Measurements from ENCODE around the gene TTF1.
"Not testable (repeated sequence)": the region's sequence is repeated elsewhere in the genome, so short reads cannot be mapped to it uniquely, and the experiment has no call there.

TTF1 gene

DNA sequence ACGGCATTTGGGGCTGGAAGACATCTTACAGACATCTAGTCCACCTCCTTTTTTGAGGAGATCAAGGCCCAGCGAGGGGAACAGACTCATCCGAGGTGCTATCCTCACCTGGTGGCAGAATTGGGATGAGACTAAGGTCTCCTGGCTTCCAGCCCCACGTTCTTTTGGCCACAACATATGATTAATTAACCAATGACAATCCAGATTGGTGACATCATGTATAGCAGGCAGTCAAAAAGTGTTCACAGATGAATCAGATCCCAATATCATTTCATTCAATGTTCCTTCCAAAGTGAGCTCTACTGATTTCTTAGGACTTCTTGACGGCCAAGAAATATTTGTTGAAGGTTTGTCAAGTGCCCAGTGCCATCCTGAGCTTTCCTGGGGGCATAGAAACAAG lies 7.3 kb upstream of the TTF1 start:
- DNase-seq (ENCODE audit: low read depth) = no peak

DNA sequence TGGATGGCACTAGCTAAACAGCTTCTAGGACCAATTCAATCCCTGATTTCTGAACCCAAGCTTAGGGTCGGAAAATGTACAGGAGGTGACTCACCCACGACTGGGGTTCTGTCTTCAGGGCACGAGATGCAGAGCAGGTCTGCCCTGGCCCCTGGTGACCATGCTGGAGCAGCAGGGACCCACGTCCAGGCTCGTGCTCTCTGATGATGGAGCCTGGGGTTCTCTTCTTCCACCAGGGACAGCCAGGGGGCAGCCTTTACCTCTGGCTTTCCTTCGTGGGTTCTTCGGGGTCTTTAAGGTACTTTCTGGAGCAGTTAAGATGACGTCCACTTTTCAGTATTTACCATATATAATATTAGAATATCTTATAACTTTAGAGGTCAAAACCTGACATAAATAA lies 5.4 kb upstream of the TTF1 start:
- DNase-seq (ENCODE audit: low read depth) = no peak

DNA sequence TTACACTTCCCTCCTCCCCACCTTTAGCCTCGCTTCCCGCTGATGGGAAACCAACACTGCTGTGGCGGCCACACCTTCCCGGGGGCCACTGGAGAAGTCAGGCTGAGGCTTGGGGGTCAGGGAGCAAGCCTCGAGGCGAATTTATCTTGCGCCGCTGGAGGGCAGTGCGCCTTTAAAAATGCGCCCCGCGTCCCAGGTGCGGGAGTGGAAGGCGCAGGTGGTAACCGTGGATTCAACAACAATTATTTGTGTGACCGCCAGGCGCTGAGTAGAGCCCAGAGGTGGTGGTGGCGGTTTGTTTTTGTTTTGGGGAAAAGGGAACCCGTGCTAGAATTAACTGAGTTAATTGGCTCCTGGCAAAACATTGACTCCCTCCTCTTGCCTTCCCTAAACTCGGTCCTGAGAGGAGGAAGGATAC lies 4.5 kb upstream of the TTF1 start:
- DNase-seq (ENCODE audit: low read depth) = no peak

DNA sequence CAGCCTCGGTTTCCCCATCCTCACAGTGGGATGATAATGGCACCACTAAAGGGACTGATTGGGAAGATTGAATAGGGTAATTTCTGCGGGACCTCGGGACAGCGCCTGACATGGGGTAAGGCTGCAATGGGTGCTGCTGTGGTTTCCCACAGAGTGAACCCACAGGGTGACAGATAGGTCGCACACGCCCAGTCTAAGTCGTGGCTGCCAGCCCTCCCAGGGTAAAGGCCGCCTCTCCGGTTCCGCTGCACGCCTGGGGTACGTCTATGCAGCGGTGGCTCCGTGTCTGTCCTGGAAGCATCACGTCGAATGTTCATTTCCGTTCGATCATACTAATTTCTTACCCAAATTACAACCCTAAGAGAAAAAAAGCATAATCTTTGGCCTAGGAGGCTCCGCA lies 4.0 kb upstream of the TTF1 start:
- DNase-seq (ENCODE audit: low read depth) = no peak

DNA sequence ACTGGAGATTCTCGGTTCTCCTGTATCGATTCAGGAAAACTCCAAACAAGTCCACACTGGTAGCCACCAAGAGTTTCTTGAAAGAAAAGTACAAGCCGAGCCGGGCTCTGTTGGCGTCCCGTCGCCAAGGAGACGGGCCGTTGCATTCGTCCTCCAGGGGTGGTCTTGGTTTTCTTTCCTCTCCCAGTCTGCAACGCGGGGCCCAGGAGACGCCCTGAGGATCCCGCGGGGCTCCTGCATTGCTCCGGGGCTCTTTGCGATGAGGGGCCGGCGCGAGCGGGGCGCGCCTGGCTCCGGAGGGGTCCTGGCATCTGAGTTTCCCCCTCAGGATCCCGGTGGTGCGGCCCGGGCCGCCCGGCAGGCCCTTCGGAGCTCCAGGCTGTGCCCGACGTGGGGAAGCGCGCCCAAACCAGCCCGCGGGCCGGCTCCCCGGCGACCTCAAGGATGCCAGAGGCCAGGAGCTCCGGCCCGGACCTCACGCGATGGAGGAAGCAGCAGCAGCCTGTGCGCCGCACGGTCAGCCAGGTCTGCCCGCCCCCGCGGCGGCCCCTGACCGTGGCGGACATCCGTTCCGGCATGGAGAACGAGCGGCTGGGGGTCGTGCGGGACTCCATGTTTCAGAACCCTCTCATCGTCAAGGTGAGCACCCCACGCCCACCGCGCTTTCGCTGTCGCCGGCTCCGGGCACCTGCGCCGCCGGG lies 3.3 kb upstream of the TTF1 start, which contains the start of gene CFAP77:
TSS of gene CFAP77 (plus strand) at position 384 of the 701 bp plus-strand sequence. CDS start at position 445, 61 bp downstream.
- DNase-seq (ENCODE audit: low read depth) = peak; percentile 49

DNA sequence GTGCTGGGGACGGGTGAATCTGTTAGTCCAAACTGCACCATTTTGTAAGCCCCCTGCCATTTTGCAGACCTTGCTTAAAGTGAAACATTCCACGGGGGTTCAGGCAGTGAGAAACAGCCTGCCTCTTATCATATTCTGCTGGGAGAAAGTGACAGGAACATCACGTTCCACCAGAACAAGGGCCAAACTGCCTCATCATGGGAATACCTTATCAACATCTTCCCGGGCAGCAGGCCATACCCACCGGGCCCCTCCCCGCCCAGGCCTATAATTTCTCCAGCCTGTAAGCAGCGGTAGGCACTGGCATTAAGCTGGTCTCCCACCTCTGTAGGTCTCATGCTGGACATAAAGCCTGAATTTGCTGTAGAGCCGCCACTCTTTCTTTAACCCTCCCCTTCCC lies 1.9 kb upstream of the TTF1 start:
- DNase-seq (ENCODE audit: low read depth) = no peak

DNA sequence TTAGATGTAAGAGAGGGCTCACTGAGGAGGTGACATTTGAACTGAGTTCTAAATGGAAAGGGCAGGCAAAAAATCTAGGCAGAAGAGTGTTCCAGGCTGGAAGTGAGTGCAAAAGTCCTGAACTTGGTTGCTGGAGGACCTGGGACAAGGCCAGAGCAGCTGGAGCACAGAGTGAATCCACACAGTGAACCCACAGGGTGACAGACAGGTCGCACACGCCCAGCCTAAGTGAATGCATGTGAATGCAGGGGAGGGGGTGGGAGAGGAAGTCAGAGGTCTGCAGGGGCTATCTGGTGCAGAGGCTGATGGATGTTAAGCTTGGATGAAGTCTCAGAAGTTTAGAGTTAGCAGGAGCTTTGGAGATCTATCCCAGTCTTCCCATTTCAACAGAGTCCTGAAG lies 556 bp upstream of the TTF1 start:
- no peak for DNase-seq (ENCODE audit: low read depth)

DNA sequence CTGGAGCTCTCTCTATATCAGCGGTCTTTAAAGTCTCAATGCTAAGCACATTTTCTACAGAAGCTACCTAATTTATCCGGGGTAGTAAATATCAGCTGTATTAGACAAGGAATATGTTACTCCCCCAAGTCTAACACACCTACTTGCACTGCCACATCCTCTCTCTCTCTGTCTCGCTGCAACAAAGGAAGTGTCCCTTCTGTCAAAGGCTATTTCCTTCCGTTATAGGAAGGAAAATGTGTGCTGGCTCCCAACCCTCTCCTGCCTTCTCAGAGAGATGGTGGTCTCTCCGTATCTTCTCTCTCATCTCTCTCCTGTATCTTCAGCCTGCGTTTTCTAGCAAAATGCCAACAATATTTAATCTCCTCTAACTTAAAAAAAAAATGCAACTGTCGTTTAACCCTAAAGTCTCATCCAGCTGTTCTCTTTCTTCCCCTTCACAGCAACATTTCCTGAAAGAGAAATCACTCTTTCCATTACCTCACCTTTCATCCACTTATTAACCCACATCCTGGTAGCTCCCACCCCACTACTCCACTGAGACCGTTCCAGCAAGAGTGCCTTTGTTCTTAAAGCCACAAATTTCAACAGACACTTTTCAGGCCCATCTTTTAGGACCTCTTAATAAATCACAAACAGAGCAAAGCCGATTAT lies 2.3 kb downstream of the TTF1 start:
- no peak for DNase-seq (ENCODE audit: low read depth)

DNA sequence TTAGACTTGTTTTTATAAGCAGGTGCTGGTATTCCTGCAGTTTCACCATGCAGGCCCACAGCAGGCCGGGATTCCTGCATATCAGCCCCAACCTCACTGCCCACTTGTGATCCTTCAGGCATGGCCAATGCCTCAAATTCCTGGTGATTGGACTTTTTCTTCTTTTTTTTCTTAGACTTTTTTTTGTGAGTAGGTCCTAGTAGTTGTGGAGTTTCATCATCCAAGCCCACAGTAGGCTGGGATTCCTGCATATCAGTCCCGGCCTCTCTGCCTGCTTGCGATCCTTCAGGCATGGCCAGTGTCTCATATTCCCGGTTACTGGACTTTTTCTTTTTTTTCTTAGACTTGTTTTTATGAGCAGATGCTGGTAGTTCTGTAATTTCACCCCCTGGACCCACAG lies 4.8 kb downstream of the TTF1 start:
- no peak for DNase-seq (ENCODE audit: low read depth)

DNA sequence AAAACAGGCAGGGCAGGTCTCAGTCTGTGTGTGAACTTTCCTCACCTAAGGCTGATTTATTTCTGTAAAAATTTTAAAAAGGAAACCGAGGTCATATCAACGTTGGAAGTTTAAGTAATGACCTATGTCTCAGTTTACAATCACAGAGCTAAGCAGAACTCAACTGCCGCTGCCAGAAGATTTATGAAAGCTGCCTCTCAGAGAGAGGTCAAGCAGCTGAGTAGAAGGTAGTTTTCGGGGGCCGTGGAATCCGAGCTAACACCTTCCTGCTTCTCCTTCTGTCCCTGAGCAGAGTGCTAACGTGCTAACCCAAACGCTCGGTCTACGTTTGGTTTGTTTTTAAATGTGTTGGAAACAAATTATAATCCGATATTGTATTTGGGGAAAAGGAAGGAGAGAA lies 11.1 kb downstream of the TTF1 start:
- DNase-seq (ENCODE audit: low read depth) = no peak

DNA sequence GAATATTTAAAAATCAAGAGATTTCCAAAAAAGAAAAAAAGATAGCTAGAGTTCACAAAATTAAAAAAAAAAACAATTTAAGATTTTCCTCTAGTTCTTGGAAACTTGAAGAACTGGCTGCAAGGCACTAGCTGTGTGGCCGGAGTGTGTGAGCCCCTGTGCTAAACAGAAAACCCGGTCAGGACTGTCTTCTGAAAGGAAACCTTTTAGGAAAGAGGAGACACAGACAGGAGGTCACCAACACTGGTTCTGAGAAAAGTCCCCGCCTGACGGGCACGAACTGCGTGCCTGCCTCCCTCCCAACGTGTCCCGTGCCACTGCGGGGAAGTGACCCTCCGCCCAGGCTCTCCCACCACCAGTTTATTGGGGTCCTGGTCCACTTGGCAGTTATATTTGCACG lies 15.2 kb downstream of the TTF1 start:
- DNase-seq (ENCODE audit: low read depth) = no peak

DNA sequence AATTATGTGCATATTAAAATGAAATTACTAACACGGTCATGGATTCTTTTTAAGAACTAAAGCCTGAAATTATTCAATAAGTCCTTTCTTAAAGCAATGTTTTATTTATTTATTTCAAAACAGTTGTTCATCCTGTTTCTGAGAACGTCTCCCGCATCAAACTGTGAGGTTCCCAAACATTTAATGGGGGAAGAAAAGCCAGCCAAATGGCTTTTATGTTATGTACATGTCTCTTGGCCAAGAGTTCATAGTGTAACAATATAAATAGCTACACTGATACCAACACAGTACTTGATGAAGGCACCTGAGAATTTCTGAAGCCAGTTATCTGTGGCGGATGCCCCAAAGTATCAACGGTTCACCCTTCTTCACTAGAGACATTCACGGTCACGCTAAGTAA lies 15.7 kb downstream of the TTF1 start:
- no peak for DNase-seq (ENCODE audit: low read depth)

DNA sequence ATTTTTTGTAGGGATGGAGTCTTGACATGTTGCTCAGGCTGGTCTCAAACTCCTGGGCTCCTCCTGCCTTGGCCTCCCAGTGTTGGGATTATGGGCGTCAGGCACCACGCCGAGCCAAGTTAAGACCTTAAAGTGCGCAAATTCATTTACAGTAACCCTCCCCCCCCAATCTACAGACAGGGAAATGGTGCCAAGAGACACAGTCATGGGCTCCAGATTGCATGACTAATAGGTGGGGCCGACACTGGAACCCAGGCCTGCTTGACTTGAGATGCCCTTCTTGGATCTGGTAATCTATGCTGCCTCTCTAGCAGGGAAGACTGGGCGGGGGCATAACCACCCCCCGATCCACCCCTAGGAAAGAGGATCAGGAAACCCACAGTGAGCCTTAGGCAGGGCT lies 19.5 kb downstream of the TTF1 start:
- DNase-seq (ENCODE audit: low read depth) = no peak

DNA sequence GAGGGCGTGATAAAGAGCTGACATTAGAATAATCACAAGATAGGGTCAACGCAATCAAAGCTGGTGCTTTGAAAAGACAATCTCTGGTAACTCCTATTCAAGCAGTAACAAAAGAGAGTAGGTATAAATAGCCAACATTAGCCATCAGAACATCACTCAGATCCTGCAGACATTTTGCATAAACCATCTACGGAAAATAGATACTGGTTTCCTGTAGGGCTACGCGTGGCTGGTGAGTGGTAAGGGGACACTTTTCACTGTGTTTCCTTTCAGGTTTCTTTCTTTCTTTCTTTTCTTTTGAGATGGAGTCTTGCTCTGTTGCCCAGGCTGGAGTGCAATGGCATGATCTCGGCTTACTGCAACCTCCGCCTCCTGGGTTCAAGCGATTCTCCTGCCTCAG lies 22.3 kb downstream of the TTF1 start:
- DNase-seq (ENCODE audit: low read depth) = no peak

DNA sequence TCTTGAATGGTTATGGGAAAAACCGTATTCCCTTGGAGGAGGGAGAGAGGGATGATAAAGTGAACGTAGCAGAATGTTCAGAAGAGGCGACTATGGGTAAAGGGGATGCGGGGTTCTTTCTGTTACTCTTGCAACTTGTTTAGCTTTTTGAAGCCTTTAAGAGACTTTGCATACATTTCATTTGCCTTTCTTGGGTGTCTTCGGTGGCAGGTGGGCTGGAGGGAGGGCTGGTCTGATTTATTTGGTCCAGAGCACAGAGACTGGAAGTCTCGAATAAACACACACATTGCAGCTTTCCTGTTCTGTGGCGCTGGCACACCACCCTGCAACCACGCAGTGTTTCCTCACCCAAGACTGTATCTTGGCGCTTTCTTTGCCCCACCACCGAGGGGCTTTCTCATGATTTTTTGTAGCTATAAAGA lies 23.2 kb downstream of the TTF1 start:
- DNase-seq (ENCODE audit: low read depth) = no peak

DNA sequence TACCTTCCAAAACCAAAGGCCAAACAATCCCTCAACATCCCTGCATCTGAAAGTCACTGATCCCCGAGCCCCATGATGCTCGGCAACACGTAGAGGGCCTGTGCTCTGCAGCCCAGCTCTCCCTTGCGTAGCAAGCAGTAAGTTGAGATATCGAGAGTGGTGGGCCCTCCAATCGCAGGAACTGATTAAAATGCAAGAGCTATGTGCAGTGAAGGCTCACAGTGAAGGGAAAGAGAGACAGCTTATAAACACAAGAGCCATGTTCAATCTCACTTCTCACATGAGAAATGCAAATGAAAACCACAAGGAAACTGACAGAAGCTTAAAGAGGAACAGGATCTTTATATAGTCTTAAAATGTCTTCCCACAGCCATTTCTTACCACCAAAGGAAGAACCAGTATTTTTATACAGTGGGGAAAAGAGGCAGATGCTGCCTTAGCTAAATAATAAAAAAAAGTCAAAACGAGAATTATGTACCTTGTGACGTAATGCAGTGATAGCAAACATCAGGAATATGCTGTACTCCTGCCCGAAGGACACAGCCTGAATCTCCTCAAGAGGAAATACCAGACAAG lies 24.6 kb downstream of the TTF1 start:
- DNase-seq (ENCODE audit: low read depth) = no peak

DNA sequence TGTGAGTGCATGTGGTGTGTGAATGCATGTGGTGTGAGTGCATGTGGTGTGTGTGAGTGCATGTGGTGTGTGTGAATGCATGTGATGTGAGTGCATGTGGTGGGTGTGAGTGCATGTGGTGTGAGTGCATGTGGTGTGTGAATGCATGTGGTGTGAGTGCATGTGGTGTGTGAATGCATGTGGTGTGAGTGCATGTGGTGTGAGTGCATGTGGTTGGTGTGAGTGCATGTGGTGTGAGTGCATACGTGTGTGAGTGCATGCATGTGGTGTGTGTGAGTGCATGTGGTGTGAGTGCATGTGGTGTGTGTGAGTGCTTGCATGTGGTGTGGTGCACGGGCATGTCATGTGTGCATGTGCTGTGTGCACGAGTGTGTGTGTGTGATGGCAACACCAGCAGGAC lies 28.2 kb downstream of the TTF1 start:
- not testable (repeated sequence) for DNase-seq (ENCODE audit: low read depth)

DNA sequence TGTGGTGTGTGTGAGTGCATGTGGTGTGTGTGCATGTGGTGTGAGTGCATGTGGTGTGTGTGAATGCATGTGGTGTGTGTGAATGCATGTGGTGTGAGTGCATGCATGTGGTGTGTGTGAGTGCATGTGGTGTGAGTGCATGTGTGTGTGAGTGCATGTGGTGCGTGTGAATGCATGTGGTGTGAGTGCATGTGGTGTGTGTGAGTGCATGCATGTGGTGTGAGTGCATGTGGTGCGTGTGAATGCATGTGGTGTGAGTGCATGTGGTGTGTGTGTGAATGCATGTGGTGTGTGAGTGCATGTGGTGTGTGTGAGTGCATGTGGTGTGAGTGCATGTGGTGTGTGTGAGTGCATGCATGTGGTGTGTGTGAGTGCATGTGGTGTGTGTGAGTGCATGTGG lies 28.9 kb downstream of the TTF1 start:
- DNase-seq (ENCODE audit: low read depth) = not testable (repeated sequence)

DNA sequence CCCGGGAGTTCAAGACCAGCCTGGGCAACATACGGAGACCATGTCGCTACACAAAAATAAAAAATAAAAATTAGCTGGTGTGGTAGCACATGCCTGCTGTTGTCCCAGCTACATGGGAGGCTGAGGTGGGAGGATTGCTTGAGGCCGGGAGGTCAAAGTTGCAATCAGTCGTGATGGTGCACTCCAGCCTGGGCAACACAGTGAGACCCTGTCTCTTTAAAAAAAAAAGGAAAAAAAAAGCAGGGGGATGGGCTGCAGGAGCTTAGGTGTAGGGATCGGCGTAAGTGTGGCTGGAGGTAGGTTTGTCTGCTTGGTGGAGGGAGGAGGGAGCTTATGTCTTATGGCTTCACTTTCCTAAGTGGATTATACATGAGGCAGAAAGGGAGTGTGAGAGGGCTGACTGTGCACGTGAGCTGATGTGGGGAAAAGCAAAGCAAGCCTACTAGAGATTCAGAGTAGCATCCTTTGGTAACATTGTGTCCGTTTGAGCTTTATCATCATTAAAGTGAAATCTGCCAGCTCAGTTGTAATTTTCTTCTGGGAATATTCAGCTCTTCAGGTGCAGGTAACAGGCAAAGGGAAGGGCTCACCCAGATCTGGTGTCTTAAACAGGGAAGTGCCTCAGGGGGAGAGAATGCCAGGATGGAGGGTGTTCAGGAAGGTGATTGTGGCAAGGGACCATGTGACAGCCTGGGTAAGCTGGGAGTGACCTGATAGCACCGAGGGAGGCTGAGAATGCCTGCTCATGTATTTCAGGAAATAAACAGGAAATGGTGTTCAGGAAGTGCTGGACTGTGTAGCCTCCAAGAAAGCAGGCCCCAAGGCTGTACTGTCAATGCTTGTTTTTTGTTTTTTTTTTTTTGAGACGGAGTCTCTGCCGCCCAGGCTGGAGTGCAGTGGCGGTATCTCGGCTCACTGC lies 34.2 kb downstream of the TTF1 start:
- no peak for DNase-seq (ENCODE audit: low read depth)

DNA sequence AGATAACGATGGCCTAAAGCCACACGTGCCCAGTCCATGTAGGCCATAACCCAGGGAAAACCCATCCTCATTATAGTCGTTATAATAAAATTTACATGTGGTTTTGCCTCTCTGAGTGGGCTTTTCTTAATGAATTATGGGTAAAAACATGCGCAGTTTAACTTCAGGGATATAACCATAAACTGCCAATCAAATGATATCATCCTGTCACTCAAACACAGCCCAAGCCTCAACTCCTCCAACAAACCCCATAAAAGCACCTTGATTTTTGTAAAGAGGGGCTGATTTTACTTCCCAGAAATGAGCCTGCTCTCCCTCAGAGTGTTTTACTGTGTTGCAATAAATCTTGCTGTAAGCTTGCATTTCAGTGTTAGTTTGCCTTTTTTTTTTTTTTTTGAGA lies 36.0 kb downstream of the TTF1 start:
- no peak for DNase-seq (ENCODE audit: low read depth)

DNA sequence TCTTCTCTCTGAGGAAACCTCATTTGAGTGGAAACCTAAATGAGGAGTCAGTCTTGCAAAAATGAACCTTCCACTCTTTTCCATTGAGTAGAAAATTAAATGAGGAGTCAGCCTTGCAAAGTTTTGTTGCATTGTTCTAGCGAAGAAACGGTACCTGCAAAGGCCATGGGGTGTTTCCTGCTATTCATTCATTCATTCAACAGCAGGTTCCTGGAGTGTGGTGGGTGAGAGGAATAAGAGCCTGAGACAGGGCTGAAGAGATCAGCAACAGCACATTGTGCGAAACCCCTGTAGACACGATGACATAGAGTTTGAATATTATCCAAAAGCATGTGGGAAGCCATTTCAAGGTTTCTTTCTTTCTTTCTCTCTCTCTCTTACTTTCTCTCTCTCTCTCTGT lies 37.2 kb downstream of the TTF1 start:
- no peak for DNase-seq (ENCODE audit: low read depth)

DNA sequence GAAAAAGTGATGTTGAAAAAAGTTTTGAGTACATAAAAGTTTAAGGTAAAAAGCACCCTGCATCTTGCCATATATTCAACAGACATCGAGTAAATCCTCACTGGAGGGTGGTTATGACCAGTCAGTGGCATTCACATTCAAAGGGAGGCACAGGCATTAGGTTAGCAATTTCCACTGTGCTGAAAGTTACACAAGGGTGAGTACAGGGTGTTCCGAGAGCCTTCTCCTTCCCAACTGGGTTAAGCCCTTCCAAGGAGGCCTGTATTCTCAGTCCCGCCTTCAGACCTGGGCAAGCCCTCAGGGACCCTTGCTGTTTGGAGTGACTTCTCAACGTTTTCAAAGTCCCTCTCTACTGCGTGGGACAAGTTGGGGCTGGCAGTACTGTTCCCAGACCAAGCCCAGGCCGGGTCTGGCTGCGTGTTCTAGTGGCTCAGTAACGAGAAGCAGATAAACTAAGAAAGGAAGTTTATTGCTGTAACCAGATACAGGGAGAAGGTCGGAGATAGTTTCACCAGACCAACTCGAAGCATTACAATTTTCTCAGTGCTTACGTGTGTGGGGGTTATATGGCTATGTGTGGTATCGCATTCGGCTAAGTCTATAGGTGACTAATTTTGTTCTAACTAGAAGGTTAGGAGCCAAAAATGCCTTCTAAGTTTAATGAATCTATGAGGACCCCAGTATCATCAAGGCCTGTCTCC lies 38.9 kb downstream of the TTF1 start:
- DNase-seq (ENCODE audit: low read depth) = peak; percentile 24
